ENCODE measurements around the gene ITPR1. TPM values are rescaled to one million over a fixed set of nuclear protein-coding genes. Genes with fewer than 3 reads are reported as not detected.

ITPR1 gene
- total and polyA plus RNA-seq, 10 of the 15 experiments (the other 5 are each of a cell fraction or from before 2014, with no cell fraction given), result 12.2 to 239 (median 28.4) TPM

DNA sequence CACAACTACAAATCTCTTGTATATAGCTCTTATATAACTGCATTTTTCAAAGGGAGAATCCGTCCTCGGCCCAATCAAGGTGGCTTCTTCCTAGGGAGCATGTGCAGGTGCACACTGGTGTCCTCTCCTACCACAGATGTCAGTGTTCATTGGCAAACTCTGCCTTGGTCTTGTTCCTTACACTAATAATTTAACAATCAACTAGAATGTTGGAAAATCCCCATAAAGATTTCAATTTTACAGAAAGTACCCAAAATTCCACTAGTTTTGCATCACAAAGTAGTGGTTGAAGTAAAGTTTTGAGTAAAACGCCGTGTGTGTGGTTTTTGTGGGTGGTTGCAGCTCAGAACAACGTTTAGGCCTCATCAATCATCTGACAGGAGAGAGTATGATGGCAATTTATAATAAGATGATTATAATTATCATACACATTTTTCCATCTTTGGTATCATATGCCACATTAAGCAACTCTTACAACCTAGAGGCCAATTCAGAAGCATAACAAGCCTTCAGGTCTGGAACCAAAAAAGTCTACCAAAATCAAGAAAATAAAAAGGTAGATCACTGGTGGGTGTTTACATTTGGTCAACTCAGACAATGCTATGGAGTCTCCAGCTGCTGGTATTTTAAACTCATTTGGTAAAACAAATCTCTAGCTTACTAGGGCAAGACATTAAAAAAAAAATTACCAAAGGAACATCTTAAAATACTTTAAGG is 357.2 kb downstream of the ITPR1 start (continued):
- TF ChIP-seq, protein P1, sequence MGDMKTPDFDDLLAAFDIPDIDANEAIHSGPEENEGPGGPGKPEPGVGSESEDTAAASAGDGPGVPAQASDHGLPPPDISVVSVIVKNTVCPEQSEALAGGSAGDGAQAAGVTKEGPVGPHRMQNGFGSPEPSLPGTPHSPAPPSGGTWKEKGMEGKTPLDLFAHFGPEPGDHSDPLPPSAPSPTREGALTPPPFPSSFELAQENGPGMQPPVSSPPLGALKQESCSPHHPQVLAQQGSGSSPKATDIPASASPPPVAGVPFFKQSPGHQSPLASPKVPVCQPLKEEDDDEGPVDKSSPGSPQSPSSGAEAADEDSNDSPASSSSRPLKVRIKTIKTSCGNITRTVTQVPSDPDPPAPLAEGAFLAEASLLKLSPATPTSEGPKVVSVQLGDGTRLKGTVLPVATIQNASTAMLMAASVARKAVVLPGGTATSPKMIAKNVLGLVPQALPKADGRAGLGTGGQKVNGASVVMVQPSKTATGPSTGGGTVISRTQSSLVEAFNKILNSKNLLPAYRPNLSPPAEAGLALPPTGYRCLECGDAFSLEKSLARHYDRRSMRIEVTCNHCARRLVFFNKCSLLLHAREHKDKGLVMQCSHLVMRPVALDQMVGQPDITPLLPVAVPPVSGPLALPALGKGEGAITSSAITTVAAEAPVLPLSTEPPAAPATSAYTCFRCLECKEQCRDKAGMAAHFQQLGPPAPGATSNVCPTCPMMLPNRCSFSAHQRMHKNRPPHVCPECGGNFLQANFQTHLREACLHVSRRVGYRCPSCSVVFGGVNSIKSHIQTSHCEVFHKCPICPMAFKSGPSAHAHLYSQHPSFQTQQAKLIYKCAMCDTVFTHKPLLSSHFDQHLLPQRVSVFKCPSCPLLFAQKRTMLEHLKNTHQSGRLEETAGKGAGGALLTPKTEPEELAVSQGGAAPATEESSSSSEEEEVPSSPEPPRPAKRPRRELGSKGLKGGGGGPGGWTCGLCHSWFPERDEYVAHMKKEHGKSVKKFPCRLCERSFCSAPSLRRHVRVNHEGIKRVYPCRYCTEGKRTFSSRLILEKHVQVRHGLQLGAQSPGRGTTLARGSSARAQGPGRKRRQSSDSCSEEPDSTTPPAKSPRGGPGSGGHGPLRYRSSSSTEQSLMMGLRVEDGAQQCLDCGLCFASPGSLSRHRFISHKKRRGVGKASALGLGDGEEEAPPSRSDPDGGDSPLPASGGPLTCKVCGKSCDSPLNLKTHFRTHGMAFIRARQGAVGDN (IDR thresholded peaks at IDR 0.05), result peak; percentile 80
- TF ChIP-seq SMC3 (IDR thresholded peaks at IDR 0.05; ENCODE audit: borderline replicate concordance, low read length) (peak; percentile 12; the same call in 1 of the 2 replicates), BHLHE40 (IDR thresholded peaks at IDR 0.05; ENCODE audit: borderline replicate concordance in 1 of 2, low read depth in 2 of 2, low read length in 1 of 2) (peak; percentile 77 to 88), ATF7 (IDR thresholded peaks at IDR 0.05; ENCODE audit: low read depth) (peak; percentile 88), RUNX3 (IDR thresholded peaks at IDR 0.05; ENCODE audit: low read length) (peak; percentile 100), ZNF622 (IDR thresholded peaks at IDR 0.05) (no peak), STAT3 (IDR thresholded peaks at IDR 0.05; ENCODE audit: low read depth, low read length) (0 out of 2 replicates have a peak, but pooled peaks have one; percentile 42), HCFC1 (IDR thresholded peaks at IDR 0.05; ENCODE audit: low read length) (no peak), POLR2AphosphoS5 (IDR thresholded peaks at IDR 0.05; ENCODE audit: low read length) (peak; percentile 73), ASH2L (IDR thresholded peaks at IDR 0.05; ENCODE audit: borderline replicate concordance, low read depth) (no peak), SMAD5 (IDR thresholded peaks at IDR 0.05; ENCODE audit: low read depth) (no peak; the same call in 1 of the 2 replicates), GATAD2B (conservative IDR thresholded peaks at IDR 0.05; ENCODE audit: low read depth) (no peak), HDAC2 (IDR thresholded peaks at IDR 0.05) (no peak), EED (IDR thresholded peaks at IDR 0.05; ENCODE audit: low read depth) (peak; percentile 84)
- TF ChIP-seq, protein P2, sequence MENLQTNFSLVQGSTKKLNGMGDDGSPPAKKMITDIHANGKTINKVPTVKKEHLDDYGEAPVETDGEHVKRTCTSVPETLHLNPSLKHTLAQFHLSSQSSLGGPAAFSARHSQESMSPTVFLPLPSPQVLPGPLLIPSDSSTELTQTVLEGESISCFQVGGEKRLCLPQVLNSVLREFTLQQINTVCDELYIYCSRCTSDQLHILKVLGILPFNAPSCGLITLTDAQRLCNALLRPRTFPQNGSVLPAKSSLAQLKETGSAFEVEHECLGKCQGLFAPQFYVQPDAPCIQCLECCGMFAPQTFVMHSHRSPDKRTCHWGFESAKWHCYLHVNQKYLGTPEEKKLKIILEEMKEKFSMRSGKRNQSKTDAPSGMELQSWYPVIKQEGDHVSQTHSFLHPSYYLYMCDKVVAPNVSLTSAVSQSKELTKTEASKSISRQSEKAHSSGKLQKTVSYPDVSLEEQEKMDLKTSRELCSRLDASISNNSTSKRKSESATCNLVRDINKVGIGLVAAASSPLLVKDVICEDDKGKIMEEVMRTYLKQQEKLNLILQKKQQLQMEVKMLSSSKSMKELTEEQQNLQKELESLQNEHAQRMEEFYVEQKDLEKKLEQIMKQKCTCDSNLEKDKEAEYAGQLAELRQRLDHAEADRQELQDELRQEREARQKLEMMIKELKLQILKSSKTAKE (IDR thresholded peaks at IDR 0.05; ENCODE audit: low read depth, poor library complexity, severe bottlenecking), result peak; percentile 84
- TF ChIP-seq, protein P3, sequence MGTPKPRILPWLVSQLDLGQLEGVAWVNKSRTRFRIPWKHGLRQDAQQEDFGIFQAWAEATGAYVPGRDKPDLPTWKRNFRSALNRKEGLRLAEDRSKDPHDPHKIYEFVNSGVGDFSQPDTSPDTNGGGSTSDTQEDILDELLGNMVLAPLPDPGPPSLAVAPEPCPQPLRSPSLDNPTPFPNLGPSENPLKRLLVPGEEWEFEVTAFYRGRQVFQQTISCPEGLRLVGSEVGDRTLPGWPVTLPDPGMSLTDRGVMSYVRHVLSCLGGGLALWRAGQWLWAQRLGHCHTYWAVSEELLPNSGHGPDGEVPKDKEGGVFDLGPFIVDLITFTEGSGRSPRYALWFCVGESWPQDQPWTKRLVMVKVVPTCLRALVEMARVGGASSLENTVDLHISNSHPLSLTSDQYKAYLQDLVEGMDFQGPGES (IDR thresholded peaks at IDR 0.05), result no peak
- TF ChIP-seq, protein P4, sequence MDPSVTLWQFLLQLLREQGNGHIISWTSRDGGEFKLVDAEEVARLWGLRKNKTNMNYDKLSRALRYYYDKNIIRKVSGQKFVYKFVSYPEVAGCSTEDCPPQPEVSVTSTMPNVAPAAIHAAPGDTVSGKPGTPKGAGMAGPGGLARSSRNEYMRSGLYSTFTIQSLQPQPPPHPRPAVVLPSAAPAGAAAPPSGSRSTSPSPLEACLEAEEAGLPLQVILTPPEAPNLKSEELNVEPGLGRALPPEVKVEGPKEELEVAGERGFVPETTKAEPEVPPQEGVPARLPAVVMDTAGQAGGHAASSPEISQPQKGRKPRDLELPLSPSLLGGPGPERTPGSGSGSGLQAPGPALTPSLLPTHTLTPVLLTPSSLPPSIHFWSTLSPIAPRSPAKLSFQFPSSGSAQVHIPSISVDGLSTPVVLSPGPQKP (IDR thresholded peaks at IDR 0.05; ENCODE audit: low read depth, low read length), result no peak
- TF ChIP-seq, protein P5, sequence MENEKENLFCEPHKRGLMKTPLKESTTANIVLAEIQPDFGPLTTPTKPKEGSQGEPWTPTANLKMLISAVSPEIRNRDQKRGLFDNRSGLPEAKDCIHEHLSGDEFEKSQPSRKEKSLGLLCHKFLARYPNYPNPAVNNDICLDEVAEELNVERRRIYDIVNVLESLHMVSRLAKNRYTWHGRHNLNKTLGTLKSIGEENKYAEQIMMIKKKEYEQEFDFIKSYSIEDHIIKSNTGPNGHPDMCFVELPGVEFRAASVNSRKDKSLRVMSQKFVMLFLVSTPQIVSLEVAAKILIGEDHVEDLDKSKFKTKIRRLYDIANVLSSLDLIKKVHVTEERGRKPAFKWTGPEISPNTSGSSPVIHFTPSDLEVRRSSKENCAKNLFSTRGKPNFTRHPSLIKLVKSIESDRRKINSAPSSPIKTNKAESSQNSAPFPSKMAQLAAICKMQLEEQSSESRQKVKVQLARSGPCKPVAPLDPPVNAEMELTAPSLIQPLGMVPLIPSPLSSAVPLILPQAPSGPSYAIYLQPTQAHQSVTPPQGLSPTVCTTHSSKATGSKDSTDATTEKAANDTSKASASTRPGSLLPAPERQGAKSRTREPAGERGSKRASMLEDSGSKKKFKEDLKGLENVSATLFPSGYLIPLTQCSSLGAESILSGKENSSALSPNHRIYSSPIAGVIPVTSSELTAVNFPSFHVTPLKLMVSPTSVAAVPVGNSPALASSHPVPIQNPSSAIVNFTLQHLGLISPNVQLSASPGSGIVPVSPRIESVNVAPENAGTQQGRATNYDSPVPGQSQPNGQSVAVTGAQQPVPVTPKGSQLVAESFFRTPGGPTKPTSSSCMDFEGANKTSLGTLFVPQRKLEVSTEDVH (IDR thresholded peaks at IDR 0.05; ENCODE audit: low read depth, partially characterized antibody), result peak; percentile 64

All from GM12878 (cell line).